ENCODE data around the gene GGPS1. TPM values are rescaled to one million over a fixed set of nuclear protein-coding genes. Genes with fewer than 3 reads are reported as not detected.
"Not testable (repeated sequence)": the region's sequence is repeated elsewhere in the genome, so short reads cannot be mapped to it uniquely, and the experiment has no call there.

Gene GGPS1
- polyA plus RNA-seq, 1 donor from 2014 or later = 71.9 TPM

DNA sequence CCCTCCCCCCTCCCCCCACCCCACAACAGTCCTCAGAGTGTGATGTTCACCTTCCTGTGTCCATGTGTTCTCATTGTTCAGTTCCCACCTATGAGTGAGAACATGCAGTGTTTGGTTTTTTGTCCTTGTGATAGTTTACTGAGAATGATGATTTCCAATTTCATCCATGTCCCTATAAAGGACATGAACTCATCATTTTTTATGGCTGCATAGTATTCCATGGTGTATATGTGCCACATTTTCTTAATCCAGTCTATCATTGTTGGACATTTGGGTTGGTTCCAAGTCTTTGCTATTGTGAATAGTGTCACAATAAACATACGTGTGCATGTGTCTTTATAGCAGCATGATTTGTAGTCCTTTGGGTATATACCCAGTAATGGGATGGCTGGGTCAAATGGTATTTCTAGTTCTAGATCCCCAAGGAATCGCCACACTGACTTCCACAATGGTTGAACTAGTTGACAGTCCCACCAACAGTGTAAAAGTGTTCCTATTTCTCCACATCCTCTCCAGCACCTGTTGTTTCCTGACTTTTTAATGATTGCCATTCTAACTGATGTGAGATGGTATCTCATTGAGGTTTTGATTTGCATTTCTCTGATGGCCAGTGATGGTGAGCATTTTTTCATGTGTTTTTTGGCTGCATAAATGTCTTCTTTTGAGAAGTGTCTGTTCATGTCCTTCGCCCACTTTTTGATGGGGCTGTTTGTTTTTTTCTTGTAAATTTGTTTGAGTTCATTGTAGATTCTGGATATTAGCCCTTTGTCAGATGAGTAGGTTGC lies 53.8 kb downstream of the GGPS1 start:
- not testable (repeated sequence) for H3K27ac ChIP-seq (ENCODE audit: low read length); H3K4me3 ChIP-seq (ENCODE audit: low read length); H2AFZ ChIP-seq (ENCODE audit: low read depth, low read length); H3K4me2 ChIP-seq (ENCODE audit: low read length); H3K9ac ChIP-seq (ENCODE audit: low read length); H4K20me1 ChIP-seq (ENCODE audit: insufficient read depth); H3K36me3 ChIP-seq (ENCODE audit: insufficient read depth, low read length); H3K9me2 ChIP-seq (ENCODE audit: insufficient read depth, low read length); H3K27me3 ChIP-seq (ENCODE audit: insufficient read depth, low read depth, low read length); H3K79me2 ChIP-seq (replicated peaks; ENCODE audit: insufficient read depth, low read length); H3K9me3 ChIP-seq (ENCODE audit: low read length); H3F3A ChIP-seq (ENCODE audit: insufficient read depth, low read length, poor library complexity, severe bottlenecking)

DNA sequence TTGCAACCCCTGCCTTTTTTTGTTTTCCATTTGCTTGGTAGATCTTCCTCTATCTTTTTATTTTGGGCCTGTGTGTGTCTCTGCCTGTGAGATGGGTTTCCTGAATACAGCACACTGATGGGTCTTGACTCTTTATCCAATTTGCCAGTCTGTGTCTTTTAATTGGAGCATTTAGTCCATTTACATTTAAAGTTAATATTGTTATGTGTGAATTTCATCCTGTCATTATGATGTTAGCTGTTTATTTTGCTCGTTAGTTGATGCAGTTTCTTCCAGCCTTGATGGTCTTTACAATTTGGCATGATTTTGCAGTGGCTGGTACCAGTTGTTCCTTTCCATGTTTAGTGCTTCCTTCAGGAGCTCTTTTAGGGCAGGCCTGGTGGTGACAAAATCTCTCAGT lies 57.3 kb downstream of the GGPS1 start:
- H3K4me3 ChIP-seq (ENCODE audit: low read length); H3K79me2 ChIP-seq (replicated peaks; ENCODE audit: insufficient read depth, low read length); H3K27ac ChIP-seq (ENCODE audit: low read length); H2AFZ ChIP-seq (ENCODE audit: low read depth, low read length); H3K9ac ChIP-seq (ENCODE audit: low read length); H3K9me3 ChIP-seq (ENCODE audit: low read length); H3K36me3 ChIP-seq (ENCODE audit: insufficient read depth, low read length); H4K20me1 ChIP-seq (ENCODE audit: insufficient read depth); H3F3A ChIP-seq (ENCODE audit: insufficient read depth, low read length, poor library complexity, severe bottlenecking); H3K4me2 ChIP-seq (ENCODE audit: low read length); H3K9me2 ChIP-seq (ENCODE audit: insufficient read depth, low read length); H3K27me3 ChIP-seq (ENCODE audit: insufficient read depth, low read depth, low read length): not testable (repeated sequence)

DNA sequence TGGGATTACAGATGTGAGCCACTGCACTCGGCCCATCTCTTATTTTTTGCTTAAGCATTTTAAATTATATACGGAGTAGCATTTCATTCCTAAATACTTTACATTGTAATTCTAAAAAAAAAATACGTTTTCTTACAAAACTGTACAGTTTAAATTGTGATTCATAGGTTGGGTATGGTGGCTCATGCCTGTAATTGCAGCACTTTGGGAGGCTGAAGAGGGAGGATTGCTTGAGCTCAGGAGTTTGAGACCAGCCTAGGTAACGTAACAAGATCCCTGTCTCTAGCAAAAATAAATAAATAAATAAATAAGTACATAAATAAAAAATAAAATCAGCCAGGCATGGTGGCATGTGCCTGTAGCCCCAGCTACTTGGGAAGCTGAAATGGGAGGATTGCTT lies 63.5 kb downstream of the GGPS1 start:
- H3K27me3 ChIP-seq (ENCODE audit: insufficient read depth, low read depth, low read length) = no peaks in the 10 kb centered on the region
- no peaks in the 10 kb centered on the region for H3K9me2 ChIP-seq (ENCODE audit: insufficient read depth, low read length)
- H3K36me3 ChIP-seq (ENCODE audit: insufficient read depth, low read length) = no peaks in the 10 kb centered on the region
- H3K9me3 ChIP-seq (ENCODE audit: low read length) = no peaks in the 10 kb centered on the region
- H4K20me1 ChIP-seq (ENCODE audit: insufficient read depth) = no peaks in the 10 kb centered on the region
- TF ChIP-seq, protein P1, sequence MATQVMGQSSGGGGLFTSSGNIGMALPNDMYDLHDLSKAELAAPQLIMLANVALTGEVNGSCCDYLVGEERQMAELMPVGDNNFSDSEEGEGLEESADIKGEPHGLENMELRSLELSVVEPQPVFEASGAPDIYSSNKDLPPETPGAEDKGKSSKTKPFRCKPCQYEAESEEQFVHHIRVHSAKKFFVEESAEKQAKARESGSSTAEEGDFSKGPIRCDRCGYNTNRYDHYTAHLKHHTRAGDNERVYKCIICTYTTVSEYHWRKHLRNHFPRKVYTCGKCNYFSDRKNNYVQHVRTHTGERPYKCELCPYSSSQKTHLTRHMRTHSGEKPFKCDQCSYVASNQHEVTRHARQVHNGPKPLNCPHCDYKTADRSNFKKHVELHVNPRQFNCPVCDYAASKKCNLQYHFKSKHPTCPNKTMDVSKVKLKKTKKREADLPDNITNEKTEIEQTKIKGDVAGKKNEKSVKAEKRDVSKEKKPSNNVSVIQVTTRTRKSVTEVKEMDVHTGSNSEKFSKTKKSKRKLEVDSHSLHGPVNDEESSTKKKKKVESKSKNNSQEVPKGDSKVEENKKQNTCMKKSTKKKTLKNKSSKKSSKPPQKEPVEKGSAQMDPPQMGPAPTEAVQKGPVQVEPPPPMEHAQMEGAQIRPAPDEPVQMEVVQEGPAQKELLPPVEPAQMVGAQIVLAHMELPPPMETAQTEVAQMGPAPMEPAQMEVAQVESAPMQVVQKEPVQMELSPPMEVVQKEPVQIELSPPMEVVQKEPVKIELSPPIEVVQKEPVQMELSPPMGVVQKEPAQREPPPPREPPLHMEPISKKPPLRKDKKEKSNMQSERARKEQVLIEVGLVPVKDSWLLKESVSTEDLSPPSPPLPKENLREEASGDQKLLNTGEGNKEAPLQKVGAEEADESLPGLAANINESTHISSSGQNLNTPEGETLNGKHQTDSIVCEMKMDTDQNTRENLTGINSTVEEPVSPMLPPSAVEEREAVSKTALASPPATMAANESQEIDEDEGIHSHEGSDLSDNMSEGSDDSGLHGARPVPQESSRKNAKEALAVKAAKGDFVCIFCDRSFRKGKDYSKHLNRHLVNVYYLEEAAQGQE (IDR thresholded peaks at IDR 0.05; ENCODE audit: borderline replicate concordance) = no peak
- TF ChIP-seq, protein P2, sequence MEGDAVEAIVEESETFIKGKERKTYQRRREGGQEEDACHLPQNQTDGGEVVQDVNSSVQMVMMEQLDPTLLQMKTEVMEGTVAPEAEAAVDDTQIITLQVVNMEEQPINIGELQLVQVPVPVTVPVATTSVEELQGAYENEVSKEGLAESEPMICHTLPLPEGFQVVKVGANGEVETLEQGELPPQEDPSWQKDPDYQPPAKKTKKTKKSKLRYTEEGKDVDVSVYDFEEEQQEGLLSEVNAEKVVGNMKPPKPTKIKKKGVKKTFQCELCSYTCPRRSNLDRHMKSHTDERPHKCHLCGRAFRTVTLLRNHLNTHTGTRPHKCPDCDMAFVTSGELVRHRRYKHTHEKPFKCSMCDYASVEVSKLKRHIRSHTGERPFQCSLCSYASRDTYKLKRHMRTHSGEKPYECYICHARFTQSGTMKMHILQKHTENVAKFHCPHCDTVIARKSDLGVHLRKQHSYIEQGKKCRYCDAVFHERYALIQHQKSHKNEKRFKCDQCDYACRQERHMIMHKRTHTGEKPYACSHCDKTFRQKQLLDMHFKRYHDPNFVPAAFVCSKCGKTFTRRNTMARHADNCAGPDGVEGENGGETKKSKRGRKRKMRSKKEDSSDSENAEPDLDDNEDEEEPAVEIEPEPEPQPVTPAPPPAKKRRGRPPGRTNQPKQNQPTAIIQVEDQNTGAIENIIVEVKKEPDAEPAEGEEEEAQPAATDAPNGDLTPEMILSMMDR (IDR thresholded peaks at IDR 0.05; ENCODE audit: poor library complexity, severe bottlenecking) = no peak
- no peaks in the 10 kb centered on the region for H3F3A ChIP-seq (ENCODE audit: insufficient read depth, low read length, poor library complexity, severe bottlenecking)
- H3K79me2 ChIP-seq (replicated peaks; ENCODE audit: insufficient read depth, low read length) = no peaks in the 10 kb centered on the region
- H3K27ac ChIP-seq (ENCODE audit: low read length) = no peak overlapping the region
- no peak overlapping the region for H3K9ac ChIP-seq (ENCODE audit: low read length)
- no peak overlapping the region for H3K4me2 ChIP-seq (ENCODE audit: low read length)
- H3K4me3 ChIP-seq (ENCODE audit: low read length) = no peak overlapping the region
- no peak overlapping the region for H2AFZ ChIP-seq (ENCODE audit: low read depth, low read length)

Small RNA genes within 50 kb of the gene (small RNA-seq; reads per million reads assigned to genes)
- 0 reads per million in 3 experiments for gene AL391994.1

Other genes starting within 250 kb of the GGPS1 start
- 170 and 175 TPM in 2 replicates for gene TOMM20, start 199.7 kb upstream of the GGPS1 start, polyA plus RNA-seq
- 98.1 and 128 TPM in 2 replicates for gene RBM34, start 167.3 kb upstream of the GGPS1 start, polyA plus RNA-seq
- gene ARID4B, start 391 bp upstream of the GGPS1 start, polyA plus RNA-seq = 43.7 and 49.3 TPM in 2 replicates
- 59.0 and 72.9 TPM in 2 replicates for gene TBCE, start 38.9 kb downstream of the GGPS1 start, polyA plus RNA-seq
- gene B3GALNT2, start 175.9 kb downstream of the GGPS1 start, polyA plus RNA-seq = 19.0 and 29.0 TPM in 2 replicates